Measurements from ENCODE around the gene PPM1E.

The PPM1E gene

GRCh38 chr17:58997756-58998553 is 242.3 kb downstream of the PPM1E start:
- TF ChIP-seq CTCF (IDR thresholded peaks at IDR 0.05; ENCODE audit: unreplicated experiment in 3 of 3): no peak
- Mint-ChIP-seq H3K27me3 (ENCODE audit: low read depth) (no peaks in the 10 kb centered on the region), H3K36me3 (ENCODE audit: low read depth) (peaks cover 43% of the 10 kb centered on the region), H3K9me3 (no peaks in the 10 kb centered on the region), H3K4me3 (no peak overlapping the region), H3K4me1 (peaks cover 11% of the 10 kb centered on the region), H3K27ac (no peak overlapping the region)

- H3K4me1 Mint-ChIP-seq: peaks cover 5% of the 10 kb centered on the region
- H3K27me3 Mint-ChIP-seq (ENCODE audit: low read depth): no peaks in the 10 kb centered on the region
- TF ChIP-seq CTCF (IDR thresholded peaks at IDR 0.05; ENCODE audit: unreplicated experiment in 3 of 3): no peak
- H3K27ac Mint-ChIP-seq: no peak overlapping the region
- H3K4me3 Mint-ChIP-seq: no peak overlapping the region
- no peaks in the 10 kb centered on the region for H3K9me3 Mint-ChIP-seq
- peaks cover 37% of the 10 kb centered on the region for H3K36me3 Mint-ChIP-seq (ENCODE audit: low read depth)
Observed at GRCh38 chr17:58998871-58999270, 243.2 kb downstream of the PPM1E start.

- Mint-ChIP-seq H3K36me3 (ENCODE audit: low read depth) (peaks cover 37% of the 10 kb centered on the region), H3K27me3 (ENCODE audit: low read depth) (no peaks in the 10 kb centered on the region), H3K27ac (no peak overlapping the region), H3K4me1 (peaks cover 5% of the 10 kb centered on the region), H3K9me3 (no peaks in the 10 kb centered on the region), H3K4me3 (no peak overlapping the region)
- TF ChIP-seq CTCF (IDR thresholded peaks at IDR 0.05; ENCODE audit: unreplicated experiment in 3 of 3): no peak
Observed at GRCh38 chr17:58999500-58999899, 243.8 kb downstream of the PPM1E start.

GRCh38 chr17:59000022-59000421 is 244.4 kb downstream of the PPM1E start:
- no peaks in the 10 kb centered on the region for H3K9me3 Mint-ChIP-seq
- H3K4me3 Mint-ChIP-seq: no peak overlapping the region
- H3K36me3 Mint-ChIP-seq (ENCODE audit: low read depth): peaks cover 37% of the 10 kb centered on the region
- H3K4me1 Mint-ChIP-seq: peaks cover 5% of the 10 kb centered on the region
- no peak for TF ChIP-seq CTCF (IDR thresholded peaks at IDR 0.05; ENCODE audit: unreplicated experiment in 3 of 3)
- H3K27me3 Mint-ChIP-seq (ENCODE audit: low read depth): no peaks in the 10 kb centered on the region
- H3K27ac Mint-ChIP-seq: no peak overlapping the region

GRCh38 chr17:59001158-59001814 is 245.6 kb downstream of the PPM1E start:
- peaks cover 37% of the 10 kb centered on the region for H3K36me3 Mint-ChIP-seq (ENCODE audit: low read depth)
- H3K9me3 Mint-ChIP-seq: no peaks in the 10 kb centered on the region
- peak overlapping the region; percentile 89 to 96 (median 94) for H3K27ac Mint-ChIP-seq
- peaks cover 5% of the 10 kb centered on the region for H3K4me1 Mint-ChIP-seq
- TF ChIP-seq CTCF (IDR thresholded peaks at IDR 0.05; ENCODE audit: unreplicated experiment in 3 of 3): no peak
- H3K27me3 Mint-ChIP-seq (ENCODE audit: low read depth): no peaks in the 10 kb centered on the region
- peak overlapping the region; percentile 7 to 38 (median 11) for H3K4me3 Mint-ChIP-seq
